Lower leg skin (tissue), 3 donors: ENCODE results near the gene INTS11.

Source experiments
- CTCF ChIP-seq, 3 donors: fragments of 450-650 bp; IDR thresholded peaks; one replicate each; pipeline ENCODE4 v1.5.1; 2016; ENCODE audit warnings: antibody characterized with exemption in 3 of 3, mild to moderate bottlenecking in 3 of 3, moderate library complexity in 2 of 3
- POLR2A ChIP-seq, 2 donors: fragments of 450-650 bp; IDR thresholded peaks; one replicate each; pipeline ENCODE4 v1.6.1; 2016 to 2017; ENCODE audit warnings: antibody characterized with exemption in 2 of 2, mild to moderate bottlenecking in 1 of 2, moderate library complexity in 1 of 2

GRCh38 chr1:1355416-1355815 lies 31.0 kb upstream of the INTS11 start:
- TF ChIP-seq CTCF (IDR thresholded peaks at IDR 0.05) (no peak), POLR2A (IDR thresholded peaks at IDR 0.05) (no peak)
